Stimulated activated CD4-positive, alpha-beta T cell treated with anti-CD3 and anti-CD28 coated beads, Interleukin-2, amount 100 ng/mL, for 4 hours (primary cell): ENCODE results near the gene BHMT2.

ENCODE experiments used
- DNase-seq: peaks from one replicate; pipeline ENCODE4 v3.0.0-alpha.2; 2020; ENCODE audit warnings: low read depth

The BHMT2 gene

DNA sequence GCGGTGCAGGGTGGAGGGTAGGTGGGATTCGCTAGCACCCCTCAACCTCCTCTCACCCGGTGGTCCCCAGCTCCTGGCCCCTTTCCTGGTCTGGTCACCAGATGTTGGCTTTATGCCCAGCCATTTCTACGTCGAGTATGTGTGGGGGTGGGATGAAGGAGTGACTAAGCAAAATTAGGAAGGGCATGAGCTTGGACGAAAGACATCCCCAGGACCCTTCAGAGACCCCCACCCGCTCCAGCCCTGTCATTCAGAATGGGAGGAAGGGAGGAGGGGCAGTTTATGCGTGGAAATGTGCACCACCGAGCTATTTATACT lies 742 bp downstream of the BHMT2 start:
- DNase-seq, result no peak

GRCh38 chr5:79074641-79075040 lies 5.1 kb downstream of the BHMT2 start:
- DNase-seq, result no peak

DNA sequence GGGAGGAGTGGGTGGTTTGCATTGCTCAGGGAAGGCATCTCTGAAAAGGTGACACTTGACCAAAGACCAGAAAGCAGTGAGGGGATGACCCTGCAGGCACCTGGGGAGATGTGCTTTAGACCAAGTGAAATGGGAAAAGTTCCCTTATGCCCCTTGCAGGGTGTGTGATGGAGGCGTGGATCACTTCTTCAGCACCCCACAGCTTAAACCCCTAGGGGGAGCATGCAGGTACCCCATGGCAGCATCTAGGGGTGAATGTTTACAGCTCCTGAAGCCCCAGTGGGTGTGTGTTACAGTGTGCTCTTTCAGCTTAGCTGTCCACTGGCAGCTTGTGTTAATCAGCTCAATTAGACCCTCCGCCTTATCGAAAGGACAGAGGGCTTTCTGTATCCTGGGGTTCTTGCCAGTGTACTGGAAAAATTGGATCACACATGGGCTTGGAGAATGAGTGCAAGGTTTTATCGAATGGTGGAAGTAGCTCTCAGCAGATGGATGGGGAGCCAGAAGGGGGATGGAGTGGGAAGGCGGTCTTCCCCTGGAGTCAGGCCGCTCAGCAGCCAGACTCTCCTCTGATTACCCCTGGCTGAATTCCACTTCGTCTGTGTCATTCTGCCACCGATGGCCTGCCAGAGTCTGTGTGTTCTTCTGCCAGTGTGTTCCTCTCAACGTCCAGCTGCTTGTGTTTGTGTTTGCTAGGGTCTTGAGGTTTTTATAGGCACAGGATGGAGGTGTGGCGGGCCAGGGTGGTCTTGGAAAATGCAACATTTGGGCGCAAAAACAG lies 6.3 kb downstream of the BHMT2 start:
- DNase-seq, result no peak

DNA sequence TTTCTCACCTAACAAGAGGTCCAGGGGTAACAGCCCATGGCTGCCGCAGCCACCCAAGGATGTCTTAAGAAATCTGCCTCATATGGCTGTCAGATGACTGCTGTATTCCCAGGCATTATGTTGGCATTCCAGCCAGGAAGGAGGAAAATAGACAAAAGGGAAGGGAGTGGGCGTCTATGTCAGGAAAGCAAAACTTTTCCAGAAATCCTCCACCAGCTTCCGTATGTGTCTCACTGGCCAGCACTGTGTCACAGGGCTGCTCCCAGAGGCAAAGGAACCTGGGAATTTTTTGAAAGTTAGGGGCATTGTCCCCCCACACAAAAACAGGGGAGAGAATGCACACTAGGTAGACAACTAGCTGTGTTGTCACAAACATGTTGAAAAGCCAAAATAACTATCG lies 7.3 kb downstream of the BHMT2 start:
- DNase-seq, result no peak

- peak; percentile 5 for DNase-seq
Measured at GRCh38 chr5:79077680-79078365, 8.3 kb downstream of the BHMT2 start.

GRCh38 chr5:79080804-79081203 lies 11.2 kb downstream of the BHMT2 start:
- DNase-seq, result no peak

DNA sequence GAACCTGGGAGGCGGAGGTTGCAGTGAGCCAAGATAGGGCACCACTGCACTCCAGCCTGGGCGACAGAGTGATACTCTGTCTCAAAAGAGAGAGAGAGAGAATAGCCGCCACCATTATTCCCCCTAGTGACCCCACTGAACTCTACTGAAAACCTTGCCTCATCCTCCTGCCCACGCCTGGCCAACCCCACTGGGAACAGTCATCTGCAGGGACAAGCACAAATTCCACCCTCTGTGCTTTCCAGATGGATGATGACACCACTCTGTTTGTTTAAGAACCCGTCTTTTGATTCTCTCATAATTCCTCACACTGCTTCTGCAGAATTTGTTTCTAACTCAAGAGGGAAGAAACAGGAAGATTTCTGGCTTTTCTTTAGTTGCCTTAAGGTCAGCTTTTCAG lies 12.2 kb downstream of the BHMT2 start:
- DNase-seq, result no peak

GRCh38 chr5:79086116-79086515 lies 16.5 kb downstream of the BHMT2 start:
- DNase-seq, result no peak

- no peak for DNase-seq
Measured at GRCh38 chr5:79088507-79088906, 18.9 kb downstream of the BHMT2 start.

GRCh38 chr5:79091064-79091463 lies 21.5 kb downstream of the BHMT2 start:
- no peak for DNase-seq

DNA sequence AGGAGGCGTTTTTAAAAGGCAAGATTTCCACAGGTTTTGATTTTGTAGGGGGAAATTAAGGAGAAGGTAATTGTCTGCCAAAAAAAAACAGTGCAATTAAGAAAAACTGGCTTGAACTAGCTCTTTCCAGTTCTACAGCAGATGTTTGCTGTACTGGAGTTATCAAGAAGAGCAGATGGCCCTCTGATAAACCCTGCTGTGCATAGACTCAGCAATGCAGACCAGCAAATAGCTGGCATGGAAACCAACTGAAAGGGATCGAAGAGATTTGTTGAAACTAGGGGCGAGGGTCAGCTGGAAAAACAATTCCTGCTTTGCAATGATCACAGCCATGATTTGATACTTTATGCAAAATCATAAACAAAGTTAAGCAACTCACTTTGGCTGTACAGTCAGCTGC lies 24.2 kb downstream of the BHMT2 start:
- no peak for DNase-seq

DNA sequence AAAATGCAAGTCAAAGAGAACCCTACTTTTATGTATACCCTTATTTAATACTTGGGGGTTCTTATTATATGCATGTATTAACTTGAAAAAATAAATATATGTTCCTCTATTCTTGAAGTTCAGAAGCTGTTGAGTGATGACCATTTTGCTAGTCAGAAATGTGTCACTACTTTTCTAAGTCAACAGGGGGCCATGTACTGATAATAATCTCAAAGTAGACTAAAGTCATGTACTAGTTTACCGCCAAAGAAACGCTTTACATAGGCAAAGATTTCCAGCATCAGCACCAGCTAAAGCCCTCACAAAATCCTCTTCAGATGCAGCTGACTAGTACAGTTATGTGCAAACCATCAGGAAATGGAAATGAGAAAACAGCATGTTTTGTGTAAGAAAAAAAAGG lies 36.3 kb downstream of the BHMT2 start:
- DNase-seq, result no peak

DNA sequence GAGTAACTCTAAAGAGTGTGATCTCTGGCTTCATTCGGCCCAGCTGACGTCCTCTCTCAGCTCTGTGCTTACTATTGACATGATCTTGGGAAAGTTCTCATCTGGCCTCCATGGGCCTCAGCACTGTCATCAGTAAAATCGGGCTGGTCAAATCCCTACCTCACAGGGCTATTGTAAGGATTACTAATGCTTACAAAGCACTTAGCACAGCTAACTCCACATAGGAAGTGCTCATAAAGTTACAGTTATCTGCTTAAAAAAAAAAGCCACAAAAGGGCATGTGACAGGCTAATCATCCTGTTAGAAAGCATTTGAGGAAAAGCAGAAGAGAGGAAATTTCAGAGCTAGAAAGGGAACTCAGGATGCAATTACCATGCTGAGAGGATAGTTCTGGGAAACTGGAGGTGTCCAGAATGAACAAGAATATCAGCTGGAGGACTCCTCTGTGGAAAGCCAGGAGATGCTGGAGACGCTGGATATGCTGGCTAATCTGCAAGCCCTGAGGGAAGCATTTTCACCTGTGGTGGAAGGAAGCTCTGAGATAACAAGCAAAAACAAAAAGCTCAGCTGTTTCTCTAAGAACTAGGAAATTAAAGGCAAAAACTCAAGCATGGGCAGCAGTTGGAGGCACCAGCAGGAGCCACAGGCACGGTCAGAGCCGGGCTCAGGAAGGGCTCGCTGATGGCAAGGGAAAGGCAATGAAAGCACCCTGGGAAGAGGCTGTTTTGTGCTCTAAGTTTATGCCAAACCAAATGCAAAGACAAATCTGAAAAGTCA lies 37.6 kb downstream of the BHMT2 start:
- DNase-seq, result no peak

GRCh38 chr5:79108086-79108485 lies 38.5 kb downstream of the BHMT2 start:
- DNase-seq, result no peak

DNA sequence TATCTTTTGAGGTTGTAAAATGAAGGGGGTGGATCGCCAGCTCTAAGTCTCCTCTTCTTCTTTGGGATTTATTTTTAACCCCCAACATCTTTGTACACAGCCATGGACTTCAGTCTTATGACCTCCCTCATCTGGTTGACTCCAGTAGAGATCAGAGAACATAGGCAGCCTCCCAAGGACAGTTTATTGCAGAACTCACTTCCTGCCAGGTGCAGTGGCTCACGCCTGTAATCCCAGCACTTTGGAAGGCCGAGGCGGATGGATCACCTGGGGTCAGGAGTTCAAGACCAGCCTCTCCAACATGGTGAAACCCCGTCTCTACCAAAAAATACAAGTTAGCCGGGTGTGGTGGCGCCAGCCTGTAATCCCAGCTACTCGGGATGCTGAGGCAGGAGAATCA lies 39.2 kb downstream of the BHMT2 start:
- no peak for DNase-seq

- DNase-seq, result peak; percentile 3
Measured at GRCh38 chr5:79109527-79110492, 40.2 kb downstream of the BHMT2 start.

DNA sequence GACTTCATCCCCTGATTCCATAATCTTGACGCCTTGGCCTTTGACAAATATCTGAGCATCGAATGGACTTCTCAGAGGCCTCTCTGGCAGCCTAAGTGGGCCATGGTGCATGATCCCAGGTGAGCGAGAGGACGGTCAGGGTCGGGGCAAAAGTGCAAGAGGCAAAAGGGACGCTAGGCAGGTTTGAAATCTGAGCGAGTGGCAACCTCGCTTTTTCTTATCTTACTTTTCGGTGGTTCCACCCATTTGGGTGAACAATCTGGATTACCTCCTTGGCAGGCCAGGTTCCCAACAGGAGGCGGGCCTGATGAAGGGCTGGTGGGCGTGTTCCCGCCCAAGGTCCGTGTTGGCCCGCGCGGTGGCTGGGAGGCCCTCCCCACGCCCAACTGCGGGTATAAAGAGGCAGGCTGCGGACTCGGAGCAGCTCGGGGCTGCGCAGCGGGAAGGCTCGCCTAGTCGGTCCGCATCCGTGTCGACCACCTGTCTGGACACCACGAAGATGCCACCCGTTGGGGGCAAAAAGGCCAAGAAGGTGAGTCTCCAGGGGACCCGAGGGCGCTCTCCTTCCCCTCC lies 41.9 kb downstream of the BHMT2 start, which contains the start of gene BHMT:
TSS of gene BHMT (plus strand) at position 423 of the 573 bp plus-strand sequence. CDS start at position 500, 77 bp downstream.
- DNase-seq, result no peak

DNA sequence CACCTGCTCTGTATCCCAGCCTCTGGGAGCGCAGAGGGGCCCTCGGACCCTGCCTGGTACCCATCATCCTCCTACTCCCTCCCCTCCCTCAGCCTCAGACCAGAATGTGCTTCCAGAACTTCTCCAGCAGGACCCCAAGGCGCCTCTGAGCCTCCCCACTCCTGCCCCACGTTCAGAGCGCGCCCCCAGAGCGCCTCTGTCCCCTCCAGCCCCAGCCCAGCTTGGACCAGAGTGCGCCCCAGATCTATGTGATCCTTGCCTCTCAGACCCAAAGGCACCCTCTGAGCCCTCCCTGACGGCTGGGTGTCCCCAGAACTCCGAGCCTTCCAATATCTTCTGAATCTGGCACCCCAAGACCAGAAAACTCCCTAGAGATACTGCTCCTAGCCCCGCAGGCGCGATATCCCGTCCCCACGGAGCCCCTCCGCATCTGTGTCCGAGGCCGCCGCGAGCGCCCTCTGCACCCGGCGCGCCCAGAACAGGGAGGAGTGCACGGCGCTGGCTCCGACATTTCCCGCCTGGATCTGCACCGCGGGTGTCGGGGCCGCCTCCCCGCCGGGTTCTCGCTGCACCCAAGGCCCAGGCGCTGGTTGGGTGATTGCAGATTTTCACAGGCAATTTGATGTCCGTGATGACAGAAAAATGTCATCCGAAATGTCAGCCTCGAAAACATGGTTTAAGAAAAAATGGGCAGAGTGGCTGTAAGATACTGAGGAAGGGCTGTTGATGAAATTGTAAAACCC lies 42.6 kb downstream of the BHMT2 start:
- no peak for DNase-seq

DNA sequence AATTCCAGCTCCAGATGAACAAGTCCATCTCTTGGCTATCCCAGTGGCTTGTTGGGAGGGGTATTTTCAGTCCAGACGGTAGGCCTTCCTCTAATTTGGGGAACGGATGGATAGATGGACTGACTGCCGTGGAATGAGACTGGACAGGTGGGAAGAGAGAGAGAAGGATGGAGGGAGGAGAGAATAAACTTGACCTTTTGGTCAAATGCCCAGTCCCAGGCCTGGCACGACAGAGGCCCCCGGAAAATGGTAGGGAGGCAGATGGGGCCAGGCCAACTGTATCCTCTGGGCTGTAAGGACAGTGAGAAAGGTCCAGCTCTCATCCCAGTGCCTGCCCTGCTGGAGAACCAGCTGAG lies 43.1 kb downstream of the BHMT2 start:
- no peak for DNase-seq

GRCh38 chr5:79119486-79119885 lies 49.9 kb downstream of the BHMT2 start:
- DNase-seq, result no peak

DNA sequence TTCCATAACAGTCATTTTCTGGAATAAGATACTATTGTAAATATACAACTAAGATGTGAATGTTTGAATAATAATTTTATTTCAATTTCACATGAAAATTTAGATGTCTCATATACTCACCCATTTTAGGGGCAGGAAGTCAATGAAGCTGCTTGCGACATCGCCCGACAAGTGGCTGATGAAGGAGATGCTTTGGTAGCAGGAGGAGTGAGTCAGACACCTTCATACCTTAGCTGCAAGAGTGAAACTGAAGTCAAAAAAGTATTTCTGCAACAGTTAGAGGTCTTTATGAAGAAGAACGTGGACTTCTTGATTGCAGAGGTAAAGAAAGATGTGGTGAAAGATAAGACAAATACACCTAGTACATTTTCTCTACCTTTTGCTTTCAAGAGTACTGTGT lies 50.7 kb downstream of the BHMT2 start:
- no peak for DNase-seq
